NCI-H524 (cell line): ENCODE data around the gene BCL11B.

Source experiments
- DNase-seq, 2 experiments: peaks; one replicate each; lab custom pipeline; 2025; lab: John Stamatoyannopoulos, UW

BCL11B gene

GRCh38 chr14:99286761-99287160 is 14.8 kb upstream of the BCL11B start:
- DNase-seq = no peak

DNA sequence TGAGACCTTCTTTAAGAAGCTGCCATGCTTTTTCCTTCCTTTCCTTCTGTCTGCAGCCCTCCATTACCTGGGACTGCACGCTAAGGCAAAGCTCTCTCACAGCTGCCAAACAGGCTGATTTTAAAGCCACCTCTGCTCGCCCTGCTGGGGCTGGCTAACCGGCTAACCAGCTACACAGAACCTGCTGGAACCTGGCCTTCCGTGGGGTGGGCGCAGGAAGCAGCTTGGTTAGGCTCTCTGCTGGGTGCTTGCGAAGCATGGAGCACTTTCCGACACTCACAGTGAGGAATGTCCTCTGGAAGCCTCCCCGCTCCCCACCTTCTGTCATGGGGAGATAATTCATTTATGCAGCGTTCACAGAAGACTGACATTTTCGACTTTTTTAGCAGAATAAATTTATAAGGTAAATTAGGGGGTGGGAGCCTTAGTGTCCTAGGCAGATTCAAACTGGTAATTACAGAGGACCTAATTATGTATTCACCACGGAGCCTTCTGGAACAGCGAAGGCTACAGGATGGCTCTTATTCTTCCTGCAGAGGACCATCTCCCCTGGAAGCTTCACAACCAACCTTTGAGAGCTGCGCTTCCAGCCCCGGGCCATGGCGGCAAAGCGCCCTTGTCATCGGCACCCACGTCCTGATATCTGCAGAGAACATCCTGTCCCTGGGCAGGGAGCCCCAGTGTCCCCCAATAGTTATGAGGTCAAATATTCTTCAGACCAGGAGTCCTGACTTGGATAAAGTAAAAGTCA is 12.4 kb upstream of the BCL11B start:
- no peak for DNase-seq

DNA sequence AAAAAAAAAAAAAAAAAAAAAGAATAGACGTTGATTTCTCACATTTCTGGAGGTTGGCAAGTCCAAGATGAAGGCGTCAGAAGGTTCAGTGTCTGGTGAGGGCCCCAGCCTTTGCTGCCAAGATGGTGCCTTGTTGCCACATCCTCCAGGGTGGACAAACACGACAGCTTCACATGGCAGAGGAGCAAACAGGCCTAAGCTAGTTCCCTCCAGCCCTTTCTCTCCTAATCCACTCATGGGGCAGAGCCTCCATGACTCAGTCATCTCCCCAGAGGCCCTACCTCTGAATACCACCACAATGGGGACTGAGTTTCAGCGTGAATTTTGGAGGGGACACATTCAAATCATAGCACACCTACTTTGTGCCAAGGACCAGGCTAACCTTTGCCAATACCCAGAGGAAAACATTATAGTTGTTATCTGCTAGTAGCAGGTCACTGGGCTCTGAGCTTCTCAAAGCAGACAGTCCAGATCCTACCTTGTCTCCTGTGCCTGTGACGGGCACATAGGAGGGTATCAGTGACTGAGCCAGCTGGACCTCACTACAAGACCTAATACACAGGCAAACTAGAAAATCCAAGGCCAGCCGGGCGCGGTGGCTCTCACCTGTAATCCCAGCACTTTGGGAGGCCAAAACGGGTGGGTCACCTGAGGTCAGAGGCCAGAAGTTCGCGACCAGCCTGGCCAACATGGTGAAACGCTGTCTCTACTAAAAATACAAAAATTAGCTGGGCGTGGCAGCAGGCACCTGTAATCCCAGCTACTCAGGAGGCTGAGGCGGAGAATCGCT is 10.5 kb upstream of the BCL11B start:
- DNase-seq = no peak

DNA sequence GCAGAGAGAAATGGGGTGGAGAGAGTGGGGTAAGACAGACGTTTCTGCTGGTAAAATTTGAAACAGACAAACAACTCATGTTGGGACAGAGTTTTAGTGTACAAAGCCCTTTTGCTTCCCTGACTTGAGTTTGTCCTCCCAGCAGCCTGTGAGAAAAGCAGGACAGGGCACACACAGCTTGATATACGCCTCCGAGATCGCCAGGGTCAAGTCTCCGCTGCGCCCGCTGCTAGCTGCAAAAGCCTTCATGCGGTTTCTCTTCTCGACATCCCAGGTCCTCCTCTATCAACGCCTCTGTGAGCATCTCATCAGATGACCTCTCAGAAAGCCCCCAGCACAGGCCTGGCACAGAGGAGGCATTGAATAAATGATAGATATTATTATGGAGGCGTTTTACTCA is 9.4 kb upstream of the BCL11B start:
- no peak for DNase-seq

- DNase-seq = no peak
Measured at GRCh38 chr14:99280852-99281251, 8.9 kb upstream of the BCL11B start.

- peak in 1 of 2 experiments; percentile 19 for DNase-seq
Measured at GRCh38 chr14:99280066-99280731, 8.2 kb upstream of the BCL11B start.

DNA sequence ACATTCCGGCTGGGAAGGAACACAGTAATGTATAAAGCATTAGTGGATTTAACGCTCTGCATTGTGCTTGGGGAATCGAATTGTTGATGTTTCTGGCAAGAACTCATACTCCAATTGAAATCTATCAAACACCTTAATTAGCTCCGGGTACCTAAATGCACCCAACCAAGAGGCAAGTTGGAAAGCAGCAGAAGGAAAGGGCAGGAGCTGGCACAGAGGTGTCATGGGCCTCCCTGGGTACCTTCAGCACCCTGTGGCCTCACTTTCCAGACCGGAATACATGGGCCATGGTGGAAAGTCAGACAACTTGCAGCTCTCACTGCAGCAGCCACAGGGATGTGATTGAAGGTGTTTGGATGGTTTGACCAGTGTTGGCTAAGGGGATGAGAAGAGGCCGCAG is 6.8 kb upstream of the BCL11B start:
- DNase-seq = no peak

DNA sequence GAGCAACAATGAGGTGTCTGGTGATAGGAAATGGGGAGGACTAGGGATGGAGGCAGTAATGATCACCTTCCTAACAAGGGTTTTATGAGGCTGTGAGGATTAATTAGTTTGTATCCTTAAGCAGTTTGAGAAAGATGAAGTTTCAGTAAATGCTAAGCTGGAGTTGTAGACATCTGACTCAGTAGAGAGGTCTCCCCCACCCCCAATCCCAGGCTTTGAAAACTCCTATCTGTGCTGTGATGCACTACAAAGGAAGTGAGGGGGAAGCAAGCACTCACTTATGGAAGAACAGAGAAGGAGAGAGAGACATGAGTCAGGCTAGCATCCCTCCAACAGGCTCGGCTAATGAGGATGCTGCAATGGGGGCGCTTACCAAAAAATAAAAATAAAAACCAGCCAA is 5.5 kb upstream of the BCL11B start:
- no peak for DNase-seq

GRCh38 chr14:99276482-99276881 is 4.5 kb upstream of the BCL11B start:
- no peak for DNase-seq

DNA sequence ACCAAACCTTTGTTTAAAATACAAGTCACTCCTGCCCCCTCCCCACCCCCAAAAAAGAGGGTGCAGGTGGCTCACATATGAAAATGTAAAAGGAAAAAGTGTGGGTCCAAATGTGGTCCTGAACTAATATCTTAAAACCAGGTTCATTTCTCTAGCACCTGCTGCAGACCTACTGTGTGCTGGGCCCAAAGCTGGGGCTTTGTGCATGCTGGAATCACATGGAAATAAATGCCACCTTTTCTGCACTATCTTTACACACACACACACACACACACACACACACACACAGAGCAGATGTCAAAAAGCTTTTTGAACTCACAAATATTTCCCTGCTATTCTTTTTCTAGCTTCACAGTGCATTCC is 3.2 kb upstream of the BCL11B start:
- DNase-seq = no peak

GRCh38 chr14:99274346-99275221 is 2.6 kb upstream of the BCL11B start:
- peak; percentile 99 for DNase-seq

DNA sequence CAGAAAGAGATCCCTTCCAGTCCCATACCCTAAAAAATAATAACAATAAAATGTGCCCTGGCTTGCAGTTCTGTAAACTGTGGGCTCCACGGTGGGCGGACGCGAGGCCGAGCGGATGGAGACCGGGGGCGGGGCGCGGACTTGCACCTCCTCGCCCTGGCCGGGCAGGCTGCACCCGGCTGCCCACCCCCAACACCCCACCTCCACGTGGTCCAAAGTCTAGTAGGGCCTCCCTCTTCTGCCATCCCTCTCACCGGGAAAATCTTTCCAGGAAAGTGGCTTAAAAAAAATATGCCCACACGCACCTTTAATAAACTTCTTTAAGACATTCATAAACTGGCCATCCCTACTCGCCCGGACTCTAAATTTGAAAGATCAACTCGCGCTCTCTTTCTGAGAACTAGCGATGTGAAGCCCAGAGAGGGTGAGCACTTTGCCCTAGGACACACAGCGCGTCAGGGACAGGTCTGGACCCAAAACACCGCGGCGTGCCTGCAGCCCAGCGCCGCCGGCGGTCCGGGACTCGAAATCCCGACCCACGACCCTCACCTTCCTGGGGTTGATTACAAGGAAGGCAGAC is 1.9 kb upstream of the BCL11B start:
- peak in 1 of 2 experiments; percentile 56 for DNase-seq

- peak; percentile 77 to 88 for DNase-seq
Measured at GRCh38 chr14:99272899-99273765, 1.1 kb upstream of the BCL11B start.

GRCh38 chr14:99272632-99272898 is 568 bp upstream of the BCL11B start:
- no peak for DNase-seq

DNA sequence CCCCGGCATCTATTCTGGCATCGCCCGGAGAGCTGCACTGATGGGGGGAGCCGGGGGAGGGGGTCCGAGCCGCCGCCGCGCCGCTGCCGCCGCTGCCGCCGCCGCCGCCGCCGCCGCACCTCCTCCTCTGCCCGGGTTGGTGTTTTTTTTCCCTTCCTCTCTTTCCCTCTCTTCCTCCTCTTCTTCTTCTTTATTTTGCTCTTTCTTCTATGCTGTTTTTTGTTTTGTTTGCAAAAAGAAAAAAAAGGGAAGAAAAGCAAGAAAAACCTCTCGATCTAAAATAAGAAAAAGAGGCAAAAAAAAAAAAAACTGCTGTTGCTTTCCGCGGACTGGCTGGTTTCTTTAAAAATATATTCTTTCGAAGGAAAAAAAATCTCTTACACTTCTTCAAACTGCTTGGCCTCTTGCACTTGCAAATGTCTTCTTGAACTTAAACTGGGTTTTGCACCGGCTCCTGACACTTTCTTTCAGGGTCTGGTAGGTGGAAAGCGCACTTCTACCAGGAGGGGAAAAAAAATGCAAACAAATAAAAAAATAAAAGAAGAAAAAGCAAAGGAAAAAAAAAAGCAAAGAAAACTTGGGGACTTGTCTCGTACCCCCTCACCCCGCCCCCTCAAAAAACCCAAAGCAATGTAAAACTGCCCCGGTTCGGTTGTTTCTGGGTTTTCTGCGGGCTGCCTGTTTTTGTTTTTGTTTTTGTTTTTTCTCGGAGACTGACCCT is 616 bp downstream of the BCL11B start:
- DNase-seq = peak in 1 of 2 experiments; percentile 40

DNA sequence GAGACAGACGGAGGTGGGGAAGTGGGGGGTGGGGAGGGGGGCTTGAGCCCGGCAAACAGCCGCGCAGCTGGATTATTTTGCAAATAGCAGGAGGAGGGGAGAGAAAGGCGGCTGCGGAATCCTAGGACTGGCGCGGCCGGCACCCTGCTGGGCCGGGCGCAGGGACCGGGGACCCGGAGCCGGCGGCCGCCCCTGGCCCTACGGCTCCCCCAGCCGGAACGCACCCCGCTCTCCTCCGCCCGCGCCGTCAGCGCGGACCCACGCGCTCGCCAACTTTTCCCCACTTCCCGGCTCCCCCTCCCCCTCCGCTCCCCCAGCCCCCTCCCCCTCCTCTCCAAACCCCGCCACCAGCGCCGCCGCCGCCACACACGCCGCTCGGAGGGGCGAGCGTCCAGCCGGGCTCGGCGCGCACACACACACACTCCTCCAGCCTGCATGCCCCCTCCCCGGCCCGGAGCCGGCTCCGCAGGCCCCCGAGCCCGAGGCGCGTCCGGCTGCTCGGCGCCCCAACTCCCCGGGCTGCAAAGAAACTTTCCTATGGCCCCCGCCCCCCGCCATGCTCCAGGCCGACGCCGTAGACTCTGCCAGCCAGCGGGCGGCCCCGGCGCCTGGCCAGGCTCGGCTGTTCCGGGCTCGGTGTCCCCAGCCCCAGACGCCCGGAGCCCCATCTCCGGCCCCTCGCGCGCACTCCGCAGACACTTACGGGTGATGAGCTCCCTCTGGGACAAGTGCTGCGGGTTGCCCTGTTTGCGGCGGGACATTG is 1.4 kb downstream of the BCL11B start:
- DNase-seq = peak; percentile 76 to 84

DNA sequence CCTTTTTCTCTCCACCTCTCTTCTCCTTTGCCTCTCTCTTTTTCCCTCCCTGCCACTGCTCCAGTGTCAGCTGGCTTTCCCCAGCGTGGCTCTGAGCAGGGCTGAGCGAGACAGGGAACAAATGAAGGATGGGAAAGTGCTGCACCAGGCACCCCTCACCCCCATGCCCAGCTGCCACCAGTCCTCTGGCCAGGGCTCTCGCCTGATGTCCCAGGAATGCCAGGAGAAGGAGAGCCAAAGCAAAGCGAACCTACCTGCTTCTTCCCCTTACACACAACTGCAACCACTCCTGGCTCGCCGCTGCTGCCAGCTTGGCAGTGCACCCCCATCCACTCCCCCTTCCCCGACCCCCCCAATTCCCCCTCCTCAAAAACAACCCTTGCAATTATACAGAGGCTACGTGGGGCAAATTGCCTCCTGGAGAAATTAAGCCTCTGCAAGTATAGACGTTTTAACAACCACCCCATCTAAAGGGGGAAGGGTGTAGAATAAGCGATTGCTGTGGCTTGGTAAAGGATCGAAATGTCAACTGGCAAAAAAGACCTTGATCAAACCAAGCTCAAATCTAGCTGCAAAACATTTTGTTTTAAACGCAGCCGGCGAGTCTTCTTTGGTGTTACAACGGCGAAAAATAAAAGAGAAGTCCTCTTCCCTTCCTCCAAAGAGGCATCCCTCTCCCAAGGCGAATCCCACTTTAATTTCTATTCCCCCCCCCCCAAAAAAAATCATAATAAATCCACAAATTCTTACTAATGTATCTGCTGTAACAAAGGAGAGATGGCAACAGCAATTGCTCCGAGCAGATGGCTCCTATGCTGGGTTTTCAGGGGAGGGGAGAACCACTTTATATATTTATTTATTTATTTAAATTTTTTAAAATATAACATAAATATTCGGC is 2.9 kb downstream of the BCL11B start:
- peak; percentile 51 to 70 for DNase-seq
